ENCODE data around the gene AGPAT3. TPM values are rescaled to one million over a fixed set of nuclear protein-coding genes. Genes with fewer than 3 reads are reported as not detected.

Gene AGPAT3
- total and polyA plus RNA-seq, 2 donors (not counting 1 experiment from before 2014, with no cell fraction given): 29.4 to 44.9 TPM

GRCh38 chr21:43930074-43930847 is 65.2 kb downstream of the AGPAT3 start:
- Histone ChIP-seq H4K20me1 (ENCODE audit: control insufficient read depth, extremely low read depth, insufficient read depth, low read length) (no peaks in the 10 kb centered on the region), H3K4me1 (ENCODE audit: control insufficient read depth, extremely low read depth, insufficient read depth, low read length) (no peaks in the 10 kb centered on the region), H3K9ac (ENCODE audit: insufficient read depth, low read length) (no peak overlapping the region), H3K9me3 (ENCODE audit: control insufficient read depth, insufficient read depth, low read depth, low read length) (no peaks in the 10 kb centered on the region), H3K36me3 (ENCODE audit: control insufficient read depth, insufficient read depth, low read length) (peaks cover 2% of the 10 kb centered on the region), H3K79me2 (ENCODE audit: control insufficient read depth, insufficient read depth, low read length) (no peaks in the 10 kb centered on the region), H2AFZ (ENCODE audit: low read length) (no peak overlapping the region), H3K4me3 (replicated peaks in 1 of 4; ENCODE audit: control extremely low read depth in 1 of 4, insufficient read depth in 1 of 4, low read depth in 3 of 4, low read length in 4 of 4) (no peak overlapping the region), H3K27me3 (ENCODE audit: control insufficient read depth, insufficient read depth, low read length) (no peaks in the 10 kb centered on the region), H3K27ac (ENCODE audit: insufficient read depth, low read length) (no peak overlapping the region), H3K4me2 (ENCODE audit: extremely low read depth, insufficient read depth, low read length) (no peak overlapping the region)
- DNase-seq (ENCODE audit: low read depth in 2 of 2): no peak
- TF ChIP-seq CTCF (conservative IDR thresholded peaks at IDR 0.05 in 1 of 2, IDR thresholded peaks at IDR 0.05 in 1 of 2; ENCODE audit: low read depth in 1 of 2, low read length in 2 of 2): no peak
- no peak for TF ChIP-seq EZH2 (IDR thresholded peaks at IDR 0.05; ENCODE audit: low read length, missing control alignments)

- H3K36me3 ChIP-seq (ENCODE audit: control insufficient read depth, insufficient read depth, low read length): peaks cover 2% of the 10 kb centered on the region
- TF ChIP-seq EZH2 (IDR thresholded peaks at IDR 0.05; ENCODE audit: low read length, missing control alignments) (no peak), CTCF (conservative IDR thresholded peaks at IDR 0.05 in 1 of 2, IDR thresholded peaks at IDR 0.05 in 1 of 2; ENCODE audit: low read depth in 1 of 2, low read length in 2 of 2) (no peak)
- H3K9me3 ChIP-seq (ENCODE audit: control insufficient read depth, insufficient read depth, low read depth, low read length): no peaks in the 10 kb centered on the region
- H3K27ac ChIP-seq (ENCODE audit: insufficient read depth, low read length): no peak overlapping the region
- no peaks in the 10 kb centered on the region for H3K4me1 ChIP-seq (ENCODE audit: control insufficient read depth, extremely low read depth, insufficient read depth, low read length)
- H2AFZ ChIP-seq (ENCODE audit: low read length): no peak overlapping the region
- no peak for DNase-seq (ENCODE audit: low read depth in 2 of 2)
- H3K4me3 ChIP-seq (replicated peaks in 1 of 4; ENCODE audit: control extremely low read depth in 1 of 4, insufficient read depth in 1 of 4, low read depth in 3 of 4, low read length in 4 of 4): no peak overlapping the region
- H4K20me1 ChIP-seq (ENCODE audit: control insufficient read depth, extremely low read depth, insufficient read depth, low read length): no peaks in the 10 kb centered on the region
- no peak overlapping the region for H3K4me2 ChIP-seq (ENCODE audit: extremely low read depth, insufficient read depth, low read length)
- H3K27me3 ChIP-seq (ENCODE audit: control insufficient read depth, insufficient read depth, low read length): no peaks in the 10 kb centered on the region
- H3K79me2 ChIP-seq (ENCODE audit: control insufficient read depth, insufficient read depth, low read length): no peaks in the 10 kb centered on the region
- H3K9ac ChIP-seq (ENCODE audit: insufficient read depth, low read length): no peak overlapping the region
Observed at GRCh38 chr21:43930848-43931375, 65.9 kb downstream of the AGPAT3 start.

GRCh38 chr21:43931489-43931888 is 66.5 kb downstream of the AGPAT3 start:
- H3K36me3 ChIP-seq (ENCODE audit: control insufficient read depth, insufficient read depth, low read length): no peaks in the 10 kb centered on the region
- H3K79me2 ChIP-seq (ENCODE audit: control insufficient read depth, insufficient read depth, low read length): no peaks in the 10 kb centered on the region
- H3K4me3 ChIP-seq (replicated peaks in 1 of 4; ENCODE audit: control extremely low read depth in 1 of 4, insufficient read depth in 1 of 4, low read depth in 3 of 4, low read length in 4 of 4): no peak overlapping the region
- no peak overlapping the region for H3K27ac ChIP-seq (ENCODE audit: insufficient read depth, low read length)
- no peak for DNase-seq (ENCODE audit: low read depth in 2 of 2)
- no peak overlapping the region for H3K4me2 ChIP-seq (ENCODE audit: extremely low read depth, insufficient read depth, low read length)
- H3K9me3 ChIP-seq (ENCODE audit: control insufficient read depth, insufficient read depth, low read depth, low read length): no peaks in the 10 kb centered on the region
- H3K9ac ChIP-seq (ENCODE audit: insufficient read depth, low read length): no peak overlapping the region
- no peaks in the 10 kb centered on the region for H3K27me3 ChIP-seq (ENCODE audit: control insufficient read depth, insufficient read depth, low read length)
- H4K20me1 ChIP-seq (ENCODE audit: control insufficient read depth, extremely low read depth, insufficient read depth, low read length): no peaks in the 10 kb centered on the region
- no peaks in the 10 kb centered on the region for H3K4me1 ChIP-seq (ENCODE audit: control insufficient read depth, extremely low read depth, insufficient read depth, low read length)
- TF ChIP-seq CTCF (conservative IDR thresholded peaks at IDR 0.05 in 1 of 2, IDR thresholded peaks at IDR 0.05 in 1 of 2; ENCODE audit: low read depth in 1 of 2, low read length in 2 of 2) (no peak), EZH2 (IDR thresholded peaks at IDR 0.05; ENCODE audit: low read length, missing control alignments) (no peak)
- no peak overlapping the region for H2AFZ ChIP-seq (ENCODE audit: low read length)
